IPS-18a (cell line): Measurements from ENCODE around the gene B3GALT6.

Source experiments
- H3K27ac ChIP-seq: one replicate; pipeline ENCODE4 v1.5.1; 2013; ENCODE audit warnings: low read length
- H3K27me3 ChIP-seq: one replicate; pipeline ENCODE4 v1.6.1; 2013; ENCODE audit warnings: mild to moderate bottlenecking, low read length; ENCODE audit not compliant: control insufficient read depth, insufficient read depth
- H3K36me3 ChIP-seq: one replicate; pipeline ENCODE4 v1.6.1; 2013; ENCODE audit warnings: low read depth, low read length; ENCODE audit not compliant: control insufficient read depth
- H3K4me1 ChIP-seq: one replicate; pipeline ENCODE4 v1.6.1; 2013; ENCODE audit warnings: low read depth, low read length; ENCODE audit not compliant: control insufficient read depth
- H3K4me3 ChIP-seq: one replicate; pipeline ENCODE4 v1.5.1; 2013; ENCODE audit warnings: low read length
- H3K9ac ChIP-seq: one replicate; pipeline ENCODE4 v1.6.1; 2013; ENCODE audit warnings: mild to moderate bottlenecking, low read length, moderate library complexity
- H3K9me3 ChIP-seq: one replicate; pipeline ENCODE4 v1.6.1; 2013; ENCODE audit warnings: low read depth, low read length; ENCODE audit not compliant: control insufficient read depth

The B3GALT6 gene

GRCh38 chr1:1239614-1240347, 7.7 kb downstream of the B3GALT6 start:
- Histone ChIP-seq H3K36me3 (no peaks in the 10 kb centered on the region), H3K9ac (no peak overlapping the region), H3K27me3 (no peaks in the 10 kb centered on the region), H3K9me3 (no peaks in the 10 kb centered on the region), H3K4me3 (no peak overlapping the region), H3K27ac (no peak overlapping the region), H3K4me1 (no peaks in the 10 kb centered on the region)

- H3K4me3 ChIP-seq, result no peak overlapping the region
- no peaks in the 10 kb centered on the region for H3K36me3 ChIP-seq
- H3K27ac ChIP-seq, result no peak overlapping the region
- H3K9ac ChIP-seq, result no peak overlapping the region
- no peaks in the 10 kb centered on the region for H3K9me3 ChIP-seq
- H3K4me1 ChIP-seq, result no peaks in the 10 kb centered on the region
- H3K27me3 ChIP-seq, result no peaks in the 10 kb centered on the region
These were observed 8.3 kb downstream of the B3GALT6 start for GRCh38 chr1:1240348-1240732.

GRCh38 chr1:1240822-1241587, 9.0 kb downstream of the B3GALT6 start:
- no peak overlapping the region for H3K27ac ChIP-seq
- no peaks in the 10 kb centered on the region for H3K36me3 ChIP-seq
- no peaks in the 10 kb centered on the region for H3K4me1 ChIP-seq
- H3K9me3 ChIP-seq, result no peaks in the 10 kb centered on the region
- no peak overlapping the region for H3K4me3 ChIP-seq
- H3K9ac ChIP-seq, result no peak overlapping the region
- peaks cover 4% of the 10 kb centered on the region for H3K27me3 ChIP-seq

GRCh38 chr1:1241588-1242219, 9.7 kb downstream of the B3GALT6 start:
- Histone ChIP-seq H3K27ac (no peak overlapping the region), H3K9me3 (no peaks in the 10 kb centered on the region), H3K27me3 (peaks cover 11% of the 10 kb centered on the region), H3K4me1 (no peaks in the 10 kb centered on the region), H3K36me3 (no peaks in the 10 kb centered on the region), H3K4me3 (no peak overlapping the region), H3K9ac (no peak overlapping the region)

GRCh38 chr1:1242461-1243265, 10.6 kb downstream of the B3GALT6 start:
- no peaks in the 10 kb centered on the region for H3K4me1 ChIP-seq
- H3K9ac ChIP-seq, result no peak overlapping the region
- no peaks in the 10 kb centered on the region for H3K9me3 ChIP-seq
- peaks cover 21% of the 10 kb centered on the region for H3K27me3 ChIP-seq
- H3K27ac ChIP-seq, result no peak overlapping the region
- no peaks in the 10 kb centered on the region for H3K36me3 ChIP-seq
- H3K4me3 ChIP-seq, result no peak overlapping the region

- Histone ChIP-seq H3K27me3 (peaks cover 26% of the 10 kb centered on the region), H3K9ac (no peak overlapping the region), H3K9me3 (no peaks in the 10 kb centered on the region), H3K36me3 (no peaks in the 10 kb centered on the region), H3K4me1 (no peaks in the 10 kb centered on the region), H3K27ac (no peak overlapping the region), H3K4me3 (no peak overlapping the region)
These were observed 11.2 kb downstream of the B3GALT6 start for GRCh38 chr1:1243266-1243660.

GRCh38 chr1:1243807-1244191, 11.8 kb downstream of the B3GALT6 start:
- no peak overlapping the region for H3K4me3 ChIP-seq
- no peak overlapping the region for H3K27ac ChIP-seq
- H3K36me3 ChIP-seq, result no peaks in the 10 kb centered on the region
- peaks cover 29% of the 10 kb centered on the region for H3K27me3 ChIP-seq
- H3K9me3 ChIP-seq, result no peaks in the 10 kb centered on the region
- no peak overlapping the region for H3K9ac ChIP-seq
- no peaks in the 10 kb centered on the region for H3K4me1 ChIP-seq

- Histone ChIP-seq H3K9ac (no peak overlapping the region), H3K4me1 (no peaks in the 10 kb centered on the region), H3K27me3 (peaks cover 29% of the 10 kb centered on the region), H3K36me3 (no peaks in the 10 kb centered on the region), H3K27ac (no peak overlapping the region), H3K4me3 (no peak overlapping the region), H3K9me3 (no peaks in the 10 kb centered on the region)
These were observed 12.3 kb downstream of the B3GALT6 start for GRCh38 chr1:1244192-1244811.

GRCh38 chr1:1245178-1245816, 13.3 kb downstream of the B3GALT6 start:
- Histone ChIP-seq H3K4me3 (no peak overlapping the region), H3K9me3 (no peaks in the 10 kb centered on the region), H3K36me3 (no peaks in the 10 kb centered on the region), H3K4me1 (no peaks in the 10 kb centered on the region), H3K9ac (no peak overlapping the region), H3K27me3 (peaks cover 29% of the 10 kb centered on the region), H3K27ac (no peak overlapping the region)

- H3K36me3 ChIP-seq, result no peaks in the 10 kb centered on the region
- H3K9ac ChIP-seq, result no peak overlapping the region
- no peak overlapping the region for H3K4me3 ChIP-seq
- no peaks in the 10 kb centered on the region for H3K9me3 ChIP-seq
- H3K27me3 ChIP-seq, result peaks cover 29% of the 10 kb centered on the region
- H3K4me1 ChIP-seq, result no peaks in the 10 kb centered on the region
- no peak overlapping the region for H3K27ac ChIP-seq
These were observed 14.0 kb downstream of the B3GALT6 start for GRCh38 chr1:1245817-1246576.
